Measurements from ENCODE around the gene RICTOR.

RICTOR gene

DNA sequence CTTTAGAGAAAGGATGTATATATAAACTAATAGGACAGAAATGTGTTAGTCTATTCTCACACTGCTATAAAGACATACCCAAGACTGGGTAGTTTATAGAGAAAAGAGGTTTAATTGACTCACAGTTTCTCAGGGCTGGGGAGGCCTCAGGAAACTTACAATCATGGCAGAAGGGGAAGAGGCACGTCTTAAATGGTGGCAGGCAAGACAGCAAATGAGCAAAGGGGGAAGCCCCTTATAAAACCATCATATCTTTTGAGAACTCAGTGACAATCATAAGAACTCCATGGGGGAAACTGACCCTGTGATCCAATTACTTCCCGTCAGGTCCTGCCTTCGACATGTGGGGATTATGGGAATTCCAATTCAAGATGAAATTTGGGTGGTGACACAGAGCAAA is 8.8 kb upstream of the RICTOR start:
- H3K27ac ChIP-seq (ENCODE audit: low read length, poor library complexity, severe bottlenecking), result no peak overlapping the region
- DNase-seq, result no peak
- H3K14ac ChIP-seq (ENCODE audit: low read length in 2 of 2), result no peak overlapping the region
- no peaks in the 10 kb centered on the region for H3K79me1 ChIP-seq (replicated peaks; ENCODE audit: low read length, poor library complexity, severe bottlenecking)
- H3K18ac ChIP-seq (ENCODE audit: low read depth in 1 of 2, low read length in 2 of 2), result no peak overlapping the region
- H2BK12ac ChIP-seq (ENCODE audit: low read length in 2 of 2), result no peak overlapping the region
- no peak overlapping the region for H2BK15ac ChIP-seq (ENCODE audit: low read depth, poor library complexity, severe bottlenecking)
- H3K4ac ChIP-seq (ENCODE audit: low read depth in 1 of 2, low read length in 2 of 2), result no peak overlapping the region
- no peak overlapping the region for H3K23ac ChIP-seq (ENCODE audit: low read length in 2 of 2)
- H3K27me3 ChIP-seq (ENCODE audit: control insufficient read depth in 1 of 2, insufficient read depth in 1 of 2, low read length in 2 of 2), result no peaks in the 10 kb centered on the region
- WGBS, result no CpG with 5 or more reads among the region's 3 CpGs
- H3K9me3 ChIP-seq (ENCODE audit: control insufficient read depth, low read length), result no peaks in the 10 kb centered on the region
- no peak overlapping the region for H2BK5ac ChIP-seq (ENCODE audit: low read depth, low read length, poor library complexity, severe bottlenecking)
- H3K4me2 ChIP-seq (ENCODE audit: low read length, poor library complexity, severe bottlenecking), result no peak overlapping the region
- no peak overlapping the region for H2AK5ac ChIP-seq (ENCODE audit: low read length, severe bottlenecking)
- no peaks in the 10 kb centered on the region for H3K36me3 ChIP-seq (ENCODE audit: control insufficient read depth in 1 of 2, insufficient read depth in 2 of 2, low read depth in 1 of 2, low read length in 2 of 2)
- no peak overlapping the region for H3K9ac ChIP-seq (ENCODE audit: low read length)
- H3K4me1 ChIP-seq (ENCODE audit: control insufficient read depth, insufficient read depth, low read depth, low read length), result peaks cover 2% of the 10 kb centered on the region
- H3K4me3 ChIP-seq (ENCODE audit: insufficient read depth in 1 of 2, low read depth in 1 of 2, low read length in 2 of 2), result no peak overlapping the region
- H2BK120ac ChIP-seq (ENCODE audit: low read depth, low read length), result no peak overlapping the region
- no peak overlapping the region for H2AFZ ChIP-seq (ENCODE audit: low read depth, low read length)
- H4K8ac ChIP-seq (ENCODE audit: low read length), result no peak overlapping the region
- H4K91ac ChIP-seq (ENCODE audit: low read length), result no peak overlapping the region

DNA sequence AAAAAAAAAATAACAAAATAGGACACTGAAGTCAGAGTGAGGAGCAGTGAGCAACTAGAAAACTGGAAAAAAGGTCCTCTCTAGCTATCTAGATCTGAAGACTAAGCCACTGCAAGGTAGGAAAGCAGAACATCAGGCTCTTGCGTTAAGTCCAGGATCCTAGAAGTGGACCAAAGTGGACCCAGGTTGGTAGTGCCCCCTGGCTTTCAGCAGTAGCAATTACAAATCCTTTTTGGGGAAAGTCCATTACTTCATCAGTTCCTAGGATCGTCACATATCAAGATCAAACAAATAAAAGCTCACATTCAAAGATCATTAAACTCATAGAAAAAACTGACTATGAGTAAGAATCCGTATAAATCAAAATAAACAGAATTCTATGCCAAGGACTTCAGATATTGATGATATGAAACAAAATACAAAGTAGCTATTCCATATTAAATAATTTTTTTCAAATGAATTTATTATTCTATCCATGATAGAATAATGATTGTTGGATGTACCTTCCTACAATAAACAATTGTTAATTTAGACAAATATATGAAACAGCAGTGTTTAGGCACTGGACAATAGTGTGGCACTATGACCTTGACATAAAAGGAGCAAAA is 6.5 kb upstream of the RICTOR start:
- H2BK120ac ChIP-seq (ENCODE audit: low read depth, low read length), result no peak overlapping the region

DNA sequence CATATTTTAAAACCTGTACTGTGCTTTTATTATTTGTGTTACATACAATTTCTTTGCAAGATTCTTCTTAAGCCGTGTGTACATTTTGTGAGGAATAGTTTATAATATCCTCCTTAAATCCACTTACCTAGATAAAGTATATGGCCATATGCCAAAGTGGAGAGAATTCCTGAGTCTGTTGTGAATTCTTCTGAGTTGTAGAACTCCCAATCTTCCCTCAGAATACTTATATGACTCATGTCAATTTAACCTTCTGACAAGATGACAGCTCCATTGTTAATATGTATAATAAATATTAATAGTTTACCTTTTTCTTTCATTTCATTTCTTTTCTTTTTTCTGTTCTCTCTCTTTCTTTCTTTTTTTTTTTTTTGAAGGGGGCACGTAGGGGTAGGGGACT is 6.0 kb upstream of the RICTOR start:
- Histone ChIP-seq H2AK5ac (ENCODE audit: low read length, severe bottlenecking) (no peak overlapping the region), H2BK5ac (ENCODE audit: low read depth, low read length, poor library complexity, severe bottlenecking) (no peak overlapping the region), H4K8ac (ENCODE audit: low read length) (no peak overlapping the region), H3K9ac (ENCODE audit: low read length) (no peak overlapping the region), H3K4me1 (ENCODE audit: control insufficient read depth, insufficient read depth, low read depth, low read length) (no peaks in the 10 kb centered on the region), H3K4me2 (ENCODE audit: low read length, poor library complexity, severe bottlenecking) (no peak overlapping the region), H3K36me3 (ENCODE audit: control insufficient read depth in 1 of 2, insufficient read depth in 2 of 2, low read depth in 1 of 2, low read length in 2 of 2) (no peaks in the 10 kb centered on the region), H3K27me3 (ENCODE audit: control insufficient read depth in 1 of 2, insufficient read depth in 1 of 2, low read length in 2 of 2) (no peaks in the 10 kb centered on the region), H2BK15ac (ENCODE audit: low read depth, poor library complexity, severe bottlenecking) (no peak overlapping the region), H3K23ac (ENCODE audit: low read length in 2 of 2) (no peak overlapping the region), H3K18ac (ENCODE audit: low read depth in 1 of 2, low read length in 2 of 2) (no peak overlapping the region), H2AFZ (ENCODE audit: low read depth, low read length) (no peak overlapping the region), H3K27ac (ENCODE audit: low read length, poor library complexity, severe bottlenecking) (no peak overlapping the region), H3K4me3 (ENCODE audit: insufficient read depth in 1 of 2, low read depth in 1 of 2, low read length in 2 of 2) (no peak overlapping the region), H3K79me1 (replicated peaks; ENCODE audit: low read length, poor library complexity, severe bottlenecking) (no peaks in the 10 kb centered on the region), H4K91ac (ENCODE audit: low read length) (no peak overlapping the region), H3K9me3 (ENCODE audit: control insufficient read depth, low read length) (no peaks in the 10 kb centered on the region), H2BK120ac (ENCODE audit: low read depth, low read length) (no peak overlapping the region), H3K14ac (ENCODE audit: low read length in 2 of 2) (no peak overlapping the region), H3K4ac (ENCODE audit: low read depth in 1 of 2, low read length in 2 of 2) (no peak overlapping the region), H2BK12ac (ENCODE audit: low read length in 2 of 2) (no peak overlapping the region)
- no CpG with 5 or more reads among the region's 2 CpGs for WGBS
- no peak for DNase-seq

More for the DNA sequence above, 6.5 kb upstream of the RICTOR start:
- Histone ChIP-seq H3K18ac (ENCODE audit: low read depth in 1 of 2, low read length in 2 of 2) (no peak overlapping the region), H3K14ac (ENCODE audit: low read length in 2 of 2) (no peak overlapping the region), H3K4me3 (ENCODE audit: insufficient read depth in 1 of 2, low read depth in 1 of 2, low read length in 2 of 2) (no peak overlapping the region), H3K4me2 (ENCODE audit: low read length, poor library complexity, severe bottlenecking) (no peak overlapping the region), H3K23ac (ENCODE audit: low read length in 2 of 2) (no peak overlapping the region), H4K91ac (ENCODE audit: low read length) (no peak overlapping the region), H3K27ac (ENCODE audit: low read length, poor library complexity, severe bottlenecking) (no peak overlapping the region), H3K4ac (ENCODE audit: low read depth in 1 of 2, low read length in 2 of 2) (no peak overlapping the region), H3K9me3 (ENCODE audit: control insufficient read depth, low read length) (no peaks in the 10 kb centered on the region), H2AFZ (ENCODE audit: low read depth, low read length) (no peak overlapping the region), H2BK5ac (ENCODE audit: low read depth, low read length, poor library complexity, severe bottlenecking) (no peak overlapping the region), H2AK5ac (ENCODE audit: low read length, severe bottlenecking) (no peak overlapping the region), H2BK12ac (ENCODE audit: low read length in 2 of 2) (no peak overlapping the region), H3K79me1 (replicated peaks; ENCODE audit: low read length, poor library complexity, severe bottlenecking) (no peaks in the 10 kb centered on the region), H3K4me1 (ENCODE audit: control insufficient read depth, insufficient read depth, low read depth, low read length) (no peaks in the 10 kb centered on the region), H3K9ac (ENCODE audit: low read length) (peak overlapping the region; percentile 37), H4K8ac (ENCODE audit: low read length) (no peak overlapping the region), H3K27me3 (ENCODE audit: control insufficient read depth in 1 of 2, insufficient read depth in 1 of 2, low read length in 2 of 2) (no peaks in the 10 kb centered on the region), H3K36me3 (ENCODE audit: control insufficient read depth in 1 of 2, insufficient read depth in 2 of 2, low read depth in 1 of 2, low read length in 2 of 2) (no peaks in the 10 kb centered on the region), H2BK15ac (ENCODE audit: low read depth, poor library complexity, severe bottlenecking) (no peak overlapping the region)
- DNase-seq, result peak; percentile 74
- WGBS, result 16% methylated on average over 1 of the region's 3 CpGs

DNA sequence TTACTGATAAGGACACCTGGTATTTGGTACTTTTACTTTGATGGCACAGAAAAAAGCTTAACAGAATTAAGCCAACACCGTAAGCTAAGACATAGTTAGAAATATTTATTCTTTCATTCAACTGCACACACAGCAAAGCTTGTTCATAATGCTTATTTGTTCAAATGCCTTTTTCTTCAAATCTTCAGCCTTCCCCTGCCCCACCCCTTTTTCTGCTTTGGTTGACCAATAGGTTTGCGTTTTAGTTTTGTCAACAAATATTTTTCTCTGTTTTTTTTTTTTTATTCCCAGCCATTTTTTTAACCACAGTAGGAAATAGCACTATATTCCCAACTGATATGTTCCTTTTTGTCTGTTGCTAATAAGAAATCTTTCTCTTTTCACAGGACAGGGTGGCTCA is 4.9 kb upstream of the RICTOR start:
- Histone ChIP-seq H4K8ac (ENCODE audit: low read length) (no peak overlapping the region), H3K4me1 (ENCODE audit: control insufficient read depth, insufficient read depth, low read depth, low read length) (no peaks in the 10 kb centered on the region), H2BK12ac (ENCODE audit: low read length in 2 of 2) (no peak overlapping the region), H3K14ac (ENCODE audit: low read length in 2 of 2) (no peak overlapping the region), H3K4ac (ENCODE audit: low read depth in 1 of 2, low read length in 2 of 2) (no peak overlapping the region), H3K18ac (ENCODE audit: low read depth in 1 of 2, low read length in 2 of 2) (no peak overlapping the region), H2AK5ac (ENCODE audit: low read length, severe bottlenecking) (no peak overlapping the region), H2BK120ac (ENCODE audit: low read depth, low read length) (no peak overlapping the region), H3K27ac (ENCODE audit: low read length, poor library complexity, severe bottlenecking) (no peak overlapping the region), H3K9me3 (ENCODE audit: control insufficient read depth, low read length) (no peaks in the 10 kb centered on the region), H4K91ac (ENCODE audit: low read length) (no peak overlapping the region), H2AFZ (ENCODE audit: low read depth, low read length) (no peak overlapping the region), H3K9ac (ENCODE audit: low read length) (no peak overlapping the region), H3K79me1 (replicated peaks; ENCODE audit: low read length, poor library complexity, severe bottlenecking) (no peaks in the 10 kb centered on the region), H3K4me3 (ENCODE audit: insufficient read depth in 1 of 2, low read depth in 1 of 2, low read length in 2 of 2) (no peak overlapping the region), H3K4me2 (ENCODE audit: low read length, poor library complexity, severe bottlenecking) (no peak overlapping the region), H3K23ac (ENCODE audit: low read length in 2 of 2) (no peak overlapping the region), H2BK15ac (ENCODE audit: low read depth, poor library complexity, severe bottlenecking) (no peak overlapping the region), H3K27me3 (ENCODE audit: control insufficient read depth in 1 of 2, insufficient read depth in 1 of 2, low read length in 2 of 2) (no peaks in the 10 kb centered on the region), H3K36me3 (ENCODE audit: control insufficient read depth in 1 of 2, insufficient read depth in 2 of 2, low read depth in 1 of 2, low read length in 2 of 2) (no peaks in the 10 kb centered on the region), H2BK5ac (ENCODE audit: low read depth, low read length, poor library complexity, severe bottlenecking) (no peak overlapping the region)
- DNase-seq, result no peak
- WGBS, result 96% methylated on average over 1 of the region's 2 CpGs
